ENCODE results near the gene KCNJ11.

Gene KCNJ11

DNA sequence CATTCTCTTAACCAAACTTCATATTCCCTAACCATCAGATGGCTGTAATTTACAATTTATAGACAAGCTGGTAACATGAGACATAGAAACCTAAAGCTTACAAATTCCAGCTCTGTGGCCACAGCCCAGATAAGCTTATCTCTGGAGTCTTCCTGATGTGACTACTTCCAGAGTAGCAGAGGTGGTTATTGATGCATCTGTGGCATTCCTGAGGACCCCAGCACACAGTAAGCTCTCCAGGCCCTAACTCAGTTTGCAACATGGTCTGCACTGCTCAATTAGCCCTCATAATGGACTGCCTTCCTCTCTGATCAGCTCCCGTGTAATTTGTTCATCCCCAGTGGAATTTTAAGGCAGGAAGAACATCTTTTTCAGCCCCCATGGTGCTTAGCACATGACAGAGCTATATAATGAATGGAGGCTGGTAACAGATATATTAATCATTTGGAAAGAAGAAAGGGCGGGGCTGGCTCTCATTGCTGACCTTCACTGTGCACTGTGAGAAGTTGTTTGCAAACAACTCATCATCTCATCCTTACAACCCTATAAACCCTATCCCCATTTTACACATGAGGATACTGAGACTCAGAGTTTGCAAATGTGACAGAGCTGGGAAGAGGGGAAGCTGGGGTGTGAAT lies 30.1 kb upstream of the KCNJ11 start:
- no peak overlapping the region for H3K27ac ChIP-seq (ENCODE audit: low read depth, low read length)
- no peaks in the 10 kb centered on the region for H3K4me1 ChIP-seq (ENCODE audit: insufficient read depth, low read length)
- H3K36me3 ChIP-seq (ENCODE audit: insufficient read depth, low read length): no peaks in the 10 kb centered on the region
- no peak overlapping the region for H3K4me3 ChIP-seq (ENCODE audit: low read depth in 1 of 2, low read length in 2 of 2)
- no peaks in the 10 kb centered on the region for H3K9me3 ChIP-seq (ENCODE audit: low read length)
- H3K27me3 ChIP-seq (ENCODE audit: control insufficient read depth in 1 of 2, insufficient read depth in 2 of 2, low read length in 2 of 2): peaks cover 0 to 3% of the 10 kb centered on the region in 2 donors
- no peak overlapping the region for H3K9ac ChIP-seq (ENCODE audit: low read length)

DNA sequence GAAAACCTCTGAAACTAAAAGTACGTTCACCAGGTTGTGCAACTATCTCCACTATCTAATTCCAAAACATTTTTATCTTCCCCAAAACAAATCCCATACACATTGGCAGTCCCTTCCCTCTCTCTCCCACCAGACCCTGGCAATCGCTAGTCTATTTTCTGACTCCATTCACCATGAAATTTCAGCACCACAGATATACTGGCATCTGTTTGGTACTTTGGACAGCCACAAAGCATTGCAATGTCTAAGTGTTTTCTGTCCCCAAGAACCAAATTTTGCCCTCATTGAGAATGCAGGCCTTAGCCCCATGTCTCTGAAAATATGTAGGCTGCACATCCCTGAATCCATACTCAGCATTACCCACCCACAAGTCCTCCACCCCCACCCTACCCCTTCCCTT lies 28.0 kb upstream of the KCNJ11 start:
- no peaks in the 10 kb centered on the region for H3K4me1 ChIP-seq (ENCODE audit: insufficient read depth, low read length)
- no peak overlapping the region for H3K27ac ChIP-seq (ENCODE audit: low read depth, low read length)
- H3K36me3 ChIP-seq (ENCODE audit: insufficient read depth, low read length): no peaks in the 10 kb centered on the region
- H3K9me3 ChIP-seq (ENCODE audit: low read length): no peaks in the 10 kb centered on the region
- H3K4me3 ChIP-seq (ENCODE audit: low read depth in 1 of 2, low read length in 2 of 2): no peak overlapping the region
- H3K9ac ChIP-seq (ENCODE audit: low read length): no peak overlapping the region
- H3K27me3 ChIP-seq (ENCODE audit: control insufficient read depth in 1 of 2, insufficient read depth in 2 of 2, low read length in 2 of 2): peaks cover 0 to 3% of the 10 kb centered on the region in 2 donors

DNA sequence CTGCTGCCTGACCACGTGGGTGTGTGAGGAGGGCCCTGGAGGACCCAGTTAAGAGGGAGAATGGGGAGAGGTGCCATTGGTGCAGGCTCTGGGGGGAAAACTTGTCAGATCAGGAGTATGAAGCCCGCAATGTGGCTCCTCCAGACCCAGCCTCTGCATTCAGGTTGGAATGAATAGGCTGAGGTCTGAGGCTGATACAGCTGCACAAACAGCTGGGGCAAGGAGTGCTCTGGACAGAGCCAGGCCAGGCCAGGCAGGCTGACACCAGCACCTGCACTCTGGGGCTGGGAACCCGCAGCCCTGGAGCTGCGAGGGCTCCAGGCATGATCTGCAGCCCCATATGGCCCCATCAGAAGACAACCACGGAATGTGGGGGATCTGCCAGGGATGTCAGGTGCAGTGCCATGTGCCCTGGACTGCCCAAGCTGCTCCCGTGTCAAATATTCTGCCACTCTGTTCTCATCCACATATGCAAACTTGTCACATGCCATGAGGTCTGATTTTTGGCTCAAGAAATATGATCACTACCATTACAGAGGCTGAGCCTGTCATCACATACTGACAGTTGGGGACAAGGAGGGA lies 27.2 kb upstream of the KCNJ11 start:
- Histone ChIP-seq H3K9ac (ENCODE audit: low read length) (no peak overlapping the region), H3K27me3 (ENCODE audit: control insufficient read depth in 1 of 2, insufficient read depth in 2 of 2, low read length in 2 of 2) (peaks cover 0 to 3% of the 10 kb centered on the region in 2 donors), H3K4me3 (ENCODE audit: low read depth in 1 of 2, low read length in 2 of 2) (no peak overlapping the region), H3K4me1 (ENCODE audit: insufficient read depth, low read length) (no peaks in the 10 kb centered on the region), H3K27ac (ENCODE audit: low read depth, low read length) (no peak overlapping the region), H3K36me3 (ENCODE audit: insufficient read depth, low read length) (no peaks in the 10 kb centered on the region), H3K9me3 (ENCODE audit: low read length) (no peaks in the 10 kb centered on the region)

DNA sequence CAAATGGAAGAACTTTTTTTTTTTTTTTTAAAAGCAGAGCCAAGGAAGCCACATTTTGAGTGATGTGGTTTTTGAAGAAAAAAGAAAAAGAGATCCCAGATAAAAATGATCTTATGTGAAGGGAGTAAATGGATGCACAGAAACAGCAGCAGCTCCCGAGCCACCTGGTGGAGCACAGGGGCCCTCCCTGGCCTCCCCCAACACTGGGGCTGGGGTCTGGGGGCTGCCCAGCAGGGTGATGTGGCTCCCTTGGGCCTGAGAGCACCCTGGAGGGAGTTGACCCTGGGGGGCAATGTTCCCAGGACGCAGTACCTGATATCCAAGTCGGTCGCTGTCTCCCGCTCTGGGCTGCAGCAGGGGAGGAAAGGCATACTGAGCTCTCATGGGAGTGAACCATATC lies 26.5 kb upstream of the KCNJ11 start:
- Histone ChIP-seq H3K9ac (ENCODE audit: low read length) (no peak overlapping the region), H3K4me3 (ENCODE audit: low read depth in 1 of 2, low read length in 2 of 2) (no peak overlapping the region), H3K9me3 (ENCODE audit: low read length) (no peaks in the 10 kb centered on the region), H3K36me3 (ENCODE audit: insufficient read depth, low read length) (no peaks in the 10 kb centered on the region), H3K27me3 (ENCODE audit: control insufficient read depth in 1 of 2, insufficient read depth in 2 of 2, low read length in 2 of 2) (peaks cover 0 to 3% of the 10 kb centered on the region in 2 donors), H3K27ac (ENCODE audit: low read depth, low read length) (no peak overlapping the region), H3K4me1 (ENCODE audit: insufficient read depth, low read length) (no peaks in the 10 kb centered on the region)

DNA sequence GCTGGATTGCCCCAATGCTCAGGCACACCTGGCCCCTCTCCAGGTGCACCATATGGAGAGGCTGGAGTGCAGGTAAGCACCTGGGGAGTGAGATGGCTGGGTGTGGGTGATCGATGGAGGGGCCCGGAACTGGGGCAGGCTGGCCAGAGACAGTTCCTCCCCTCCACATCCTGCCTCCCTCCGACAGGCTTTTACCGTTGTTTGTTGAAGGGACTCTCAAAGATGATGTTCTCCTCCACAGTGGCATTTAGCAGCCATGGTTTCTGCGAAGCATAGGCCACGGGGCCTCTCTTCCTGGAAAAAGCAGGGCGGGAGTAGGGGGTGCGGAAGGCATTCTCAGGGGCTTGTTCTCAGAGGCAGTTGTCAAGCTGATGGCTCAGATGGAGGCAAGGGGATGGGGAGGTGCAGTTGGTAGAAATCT lies 25.9 kb upstream of the KCNJ11 start:
- no peaks in the 10 kb centered on the region for H3K9me3 ChIP-seq (ENCODE audit: low read length)
- H3K27me3 ChIP-seq (ENCODE audit: control insufficient read depth in 1 of 2, insufficient read depth in 2 of 2, low read length in 2 of 2): peaks cover 0 to 3% of the 10 kb centered on the region in 2 donors
- no peak overlapping the region for H3K4me3 ChIP-seq (ENCODE audit: low read depth in 1 of 2, low read length in 2 of 2)
- no peaks in the 10 kb centered on the region for H3K36me3 ChIP-seq (ENCODE audit: insufficient read depth, low read length)
- no peak overlapping the region for H3K27ac ChIP-seq (ENCODE audit: low read depth, low read length)
- no peak overlapping the region for H3K9ac ChIP-seq (ENCODE audit: low read length)
- no peaks in the 10 kb centered on the region for H3K4me1 ChIP-seq (ENCODE audit: insufficient read depth, low read length)

GRCh38 chr11:17413414-17414316 lies 25.2 kb upstream of the KCNJ11 start:
- H3K4me1 ChIP-seq (ENCODE audit: insufficient read depth, low read length): no peaks in the 10 kb centered on the region
- no peak overlapping the region for H3K27ac ChIP-seq (ENCODE audit: low read depth, low read length)
- H3K36me3 ChIP-seq (ENCODE audit: insufficient read depth, low read length): no peaks in the 10 kb centered on the region
- no peaks in the 10 kb centered on the region for H3K9me3 ChIP-seq (ENCODE audit: low read length)
- H3K4me3 ChIP-seq (ENCODE audit: low read depth in 1 of 2, low read length in 2 of 2): no peak overlapping the region
- no peak overlapping the region for H3K9ac ChIP-seq (ENCODE audit: low read length)
- peaks cover 0 to 3% of the 10 kb centered on the region in 2 donors for H3K27me3 ChIP-seq (ENCODE audit: control insufficient read depth in 1 of 2, insufficient read depth in 2 of 2, low read length in 2 of 2)

- no peaks in the 10 kb centered on the region for H3K4me1 ChIP-seq (ENCODE audit: insufficient read depth, low read length)
- H3K9ac ChIP-seq (ENCODE audit: low read length): no peak overlapping the region
- H3K4me3 ChIP-seq (ENCODE audit: low read depth in 1 of 2, low read length in 2 of 2): no peak overlapping the region
- H3K27me3 ChIP-seq (ENCODE audit: control insufficient read depth in 1 of 2, insufficient read depth in 2 of 2, low read length in 2 of 2): no peaks in the 10 kb centered on the region
- no peaks in the 10 kb centered on the region for H3K36me3 ChIP-seq (ENCODE audit: insufficient read depth, low read length)
- no peak overlapping the region for H3K27ac ChIP-seq (ENCODE audit: low read depth, low read length)
- no peaks in the 10 kb centered on the region for H3K9me3 ChIP-seq (ENCODE audit: low read length)
These were observed 24.2 kb upstream of the KCNJ11 start for GRCh38 chr11:17412488-17413180.

GRCh38 chr11:17411418-17411817 lies 23.0 kb upstream of the KCNJ11 start:
- H3K4me1 ChIP-seq (ENCODE audit: insufficient read depth, low read length): peaks cover under 1% of the 10 kb centered on the region
- H3K9me3 ChIP-seq (ENCODE audit: low read length): no peaks in the 10 kb centered on the region
- no peaks in the 10 kb centered on the region for H3K27me3 ChIP-seq (ENCODE audit: control insufficient read depth in 1 of 2, insufficient read depth in 2 of 2, low read length in 2 of 2)
- H3K9ac ChIP-seq (ENCODE audit: low read length): no peak overlapping the region
- H3K4me3 ChIP-seq (ENCODE audit: low read depth in 1 of 2, low read length in 2 of 2): no peak overlapping the region
- no peak overlapping the region for H3K27ac ChIP-seq (ENCODE audit: low read depth, low read length)
- no peaks in the 10 kb centered on the region for H3K36me3 ChIP-seq (ENCODE audit: insufficient read depth, low read length)

GRCh38 chr11:17410606-17411379 lies 22.3 kb upstream of the KCNJ11 start:
- Histone ChIP-seq H3K27ac (ENCODE audit: low read depth, low read length) (no peak overlapping the region), H3K4me3 (ENCODE audit: low read depth in 1 of 2, low read length in 2 of 2) (no peak overlapping the region), H3K4me1 (ENCODE audit: insufficient read depth, low read length) (peaks cover 6% of the 10 kb centered on the region), H3K9ac (ENCODE audit: low read length) (no peak overlapping the region), H3K27me3 (ENCODE audit: control insufficient read depth in 1 of 2, insufficient read depth in 2 of 2, low read length in 2 of 2) (no peaks in the 10 kb centered on the region), H3K36me3 (ENCODE audit: insufficient read depth, low read length) (no peaks in the 10 kb centered on the region), H3K9me3 (ENCODE audit: low read length) (no peaks in the 10 kb centered on the region)

DNA sequence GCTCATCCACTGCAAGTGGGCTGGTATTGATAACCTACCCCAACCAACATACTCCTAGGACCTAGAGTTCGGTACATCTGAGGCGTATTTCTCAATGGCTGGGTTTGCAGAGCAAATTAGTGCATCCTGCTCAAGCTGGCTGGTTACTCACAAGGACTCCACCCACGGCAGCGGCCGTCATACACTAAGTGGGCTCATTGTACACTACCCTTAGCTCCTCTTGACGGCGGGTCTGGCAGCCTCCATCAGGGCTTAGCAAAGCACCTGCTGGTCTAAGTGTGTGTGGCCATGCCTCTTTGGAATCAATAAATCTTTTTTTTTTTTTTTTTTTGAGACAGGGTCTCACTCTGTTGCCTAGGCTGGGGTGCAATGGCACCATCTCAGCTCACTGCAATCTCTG lies 20.2 kb upstream of the KCNJ11 start:
- Histone ChIP-seq H3K4me3 (ENCODE audit: low read depth in 1 of 2, low read length in 2 of 2) (no peak overlapping the region), H3K9me3 (ENCODE audit: low read length) (no peaks in the 10 kb centered on the region), H3K36me3 (ENCODE audit: insufficient read depth, low read length) (no peaks in the 10 kb centered on the region), H3K27ac (ENCODE audit: low read depth, low read length) (no peak overlapping the region), H3K4me1 (ENCODE audit: insufficient read depth, low read length) (peaks cover 6% of the 10 kb centered on the region), H3K27me3 (ENCODE audit: control insufficient read depth in 1 of 2, insufficient read depth in 2 of 2, low read length in 2 of 2) (no peaks in the 10 kb centered on the region), H3K9ac (ENCODE audit: low read length) (no peak overlapping the region)
